K562 (cell line): ENCODE data around the gene GOLPH3L.

ENCODE experiments used
- EGR1 ChIP-seq: fragments of 450-650 bp; conservative IDR thresholded peaks from 2 replicates; pipeline ENCODE4 v1.6.1; 2017; ENCODE audit warnings: mild to moderate bottlenecking
- EHMT2 ChIP-seq: fragments of 450-650 bp; IDR thresholded peaks from 2 replicates; pipeline ENCODE4 v1.6.1; 2018; ENCODE audit warnings: antibody characterized with exemption
- KDM5B ChIP-seq: fragments of 200-600 bp; sonication (generic); IDR thresholded peaks from 2 replicates; pipeline ENCODE4 v1.6.1; 2012; ENCODE audit warnings: low read depth, mild to moderate bottlenecking, moderate library complexity, low read length, control low read depth, inconsistent platforms; ENCODE audit not compliant: insufficient replicate concordance
- LEF1 ChIP-seq: fragments of 450-650 bp; IDR thresholded peaks from 2 replicates; pipeline ENCODE4 v1.6.1; 2016; ENCODE audit warnings: mild to moderate bottlenecking
- POLR2H ChIP-seq: IDR thresholded peaks from 2 replicates; pipeline ENCODE4 v1.6.1; 2016; ENCODE audit warnings: missing genetic modification characterization, low read depth, mild to moderate bottlenecking, control low read depth, missing compliant biosample characterization, moderate library complexity
- SMAD1 ChIP-seq: fragments of 150-350 bp; IDR thresholded peaks from 2 replicates; pipeline ENCODE4 v1.6.1; 2014; ENCODE audit warnings: low read length, low read depth; ENCODE audit not compliant: partially characterized antibody
- SMC3 ChIP-seq: conservative IDR thresholded peaks from 2 replicates; pipeline ENCODE4 v1.6.1; 2011; ENCODE audit warnings: low read depth, low read length, improper control_type of control experiment; ENCODE audit not compliant: insufficient read depth
- UBTF ChIP-seq, 2 experiments: IDR thresholded peaks; 2 replicates each; pipeline ENCODE4 v1.6.1; 2012; ENCODE audit warnings: improper control_type of control experiment in 2 of 2, low read depth in 2 of 2, low read length in 2 of 2, borderline replicate concordance in 1 of 2
- ZNF23 ChIP-seq: fragments of 250-450 bp; sonication (Bioruptor Pico); IDR thresholded peaks from 2 replicates; pipeline ENCODE4 v1.4.0; 2020; ENCODE audit warnings: mild to moderate bottlenecking
- TF ChIP-seq, protein P1 (sequence below): sonication (generic); formaldehyde crosslinking; IDR thresholded peaks from 2 replicates; pipeline ENCODE4 v1.8.0; 2022; ENCODE audit warnings: missing genetic modification reagents, mild to moderate bottlenecking, moderate library complexity, borderline replicate concordance

DNA sequence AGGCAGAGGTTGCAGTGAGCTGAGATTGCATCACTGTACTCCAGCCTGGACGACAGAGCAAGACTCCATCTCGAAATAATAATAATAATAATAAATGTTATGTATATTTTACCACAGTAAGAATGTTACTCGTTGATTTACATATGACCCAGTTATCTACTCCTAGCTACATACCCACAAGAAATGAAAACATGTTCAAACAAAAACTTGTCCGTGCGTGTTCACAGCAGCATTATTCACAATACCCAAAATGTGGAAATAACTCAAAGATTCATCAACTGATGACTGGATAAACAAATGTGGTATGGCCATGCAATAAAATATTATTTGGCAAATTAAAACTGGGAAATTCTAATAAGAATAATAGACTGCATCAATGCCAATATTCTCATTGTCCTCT is 35.8 kb downstream of the GOLPH3L start:
- no peak for TF ChIP-seq POLR2H (tag)
- TF ChIP-seq LEF1, result no peak
- no peak for TF ChIP-seq SMC3
- TF ChIP-seq UBTF (IDR thresholded peaks at IDR 0.05; ENCODE audit: borderline replicate concordance in 1 of 2, low read depth in 2 of 2, low read length in 2 of 2), result no peak
- no peak for TF ChIP-seq KDM5B
- no peak for TF ChIP-seq ZNF23 (CRISPR knock-in tag)
- TF ChIP-seq EGR1, result no peak
- TF ChIP-seq, protein P1, sequence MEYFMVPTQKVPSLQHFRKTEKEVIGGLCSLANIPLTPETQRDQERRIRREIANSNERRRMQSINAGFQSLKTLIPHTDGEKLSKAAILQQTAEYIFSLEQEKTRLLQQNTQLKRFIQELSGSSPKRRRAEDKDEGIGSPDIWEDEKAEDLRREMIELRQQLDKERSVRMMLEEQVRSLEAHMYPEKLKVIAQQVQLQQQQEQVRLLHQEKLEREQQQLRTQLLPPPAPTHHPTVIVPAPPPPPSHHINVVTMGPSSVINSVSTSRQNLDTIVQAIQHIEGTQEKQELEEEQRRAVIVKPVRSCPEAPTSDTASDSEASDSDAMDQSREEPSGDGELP (CRISPR knock-in tag), result no peak
- TF ChIP-seq SMAD1, result no peak
- no peak for TF ChIP-seq EHMT2
